HFFc6 (cell line): ENCODE data around the gene PIK3R6. TPM values are rescaled to one million over a fixed set of nuclear protein-coding genes. Genes with fewer than 3 reads are reported as not detected.

Experiments
- DNase-seq: peaks from one replicate; pipeline ENCODE4 v3.0.0-alpha.2; 2018
- H3K27ac Mint-ChIP-seq: 2 replicates; pipeline ENCODE4 v1.8.0; 2020; ENCODE audit warnings: mild to moderate bottlenecking, mixed read lengths
- H3K27me3 Mint-ChIP-seq: 2 replicates; pipeline ENCODE4 v1.8.0; 2021; ENCODE audit warnings: mild to moderate bottlenecking, moderate library complexity, mixed read lengths; ENCODE audit not compliant: insufficient read depth
- H3K36me3 Mint-ChIP-seq: 2 replicates; pipeline ENCODE4 v1.8.0; 2021; ENCODE audit warnings: low read depth, mixed read lengths
- H3K4me1 Mint-ChIP-seq: 2 replicates; pipeline ENCODE4 v1.8.0; 2020; ENCODE audit warnings: low read depth, mixed read lengths
- H3K4me3 Mint-ChIP-seq: 2 replicates; pipeline ENCODE4 v1.8.0; 2020; ENCODE audit warnings: mild to moderate bottlenecking, moderate library complexity, mixed read lengths
- H3K9me3 Mint-ChIP-seq: 2 replicates; pipeline ENCODE4 v1.8.0; 2020; ENCODE audit warnings: mild to moderate bottlenecking, mixed read lengths
- total RNA-seq, 6 experiments: library from RNA; stranded (reverse); fragmentation: NEBNext Ultra II Directional; extraction: Animal tissue kit (Norgen Biotek cat#: 25700); gene quantifications; 2 replicates in 1 of 6; 3 replicates in 5 of 6; pipeline ENCODE4 v1.2.3, GENCODE V29; 2021
- TF ChIP-seq, protein P1 (sequence below): fragments of 200-600 bp; sonication (generic); IDR thresholded peaks from 2 replicates; pipeline ENCODE4 v1.5.0; 2021; ENCODE audit warnings: antibody characterized with exemption, mild to moderate bottlenecking

The PIK3R6 gene
- total RNA-seq, 6 experiments from 2014 or later = not detected

DNA sequence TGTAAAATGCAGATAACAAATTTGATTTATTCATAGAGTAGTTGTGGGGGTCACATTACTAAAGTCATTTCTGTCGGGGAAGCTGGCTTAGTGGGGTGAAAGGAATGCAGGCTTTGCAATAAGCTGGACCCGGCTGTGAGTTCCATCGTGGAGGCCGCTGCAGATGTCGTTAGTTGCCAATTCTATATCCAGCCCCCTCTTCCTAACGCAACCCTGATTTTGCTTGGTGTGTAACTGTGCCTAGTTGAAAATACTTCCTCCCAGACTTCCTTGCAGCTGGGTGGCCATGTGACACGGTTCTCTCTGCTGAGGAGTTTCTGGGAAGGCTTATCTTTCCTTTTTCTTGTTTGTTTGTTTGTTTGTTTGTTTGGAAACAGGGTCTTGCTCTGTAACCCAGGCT, 72.8 kb downstream of the PIK3R6 start:
- Mint-ChIP-seq H3K36me3 (0 out of 2 replicates have a peak, but pooled peaks cover 5% of the 10 kb centered on the region), H3K4me1 (peaks cover 5% of the 10 kb centered on the region; the same call in 1 of the 2 replicates), H3K27me3 (peaks cover 17% of the 10 kb centered on the region), H3K27ac (no peak overlapping the region), H3K4me3 (no peak overlapping the region), H3K9me3 (peaks cover 17% of the 10 kb centered on the region)
- TF ChIP-seq, protein P1, sequence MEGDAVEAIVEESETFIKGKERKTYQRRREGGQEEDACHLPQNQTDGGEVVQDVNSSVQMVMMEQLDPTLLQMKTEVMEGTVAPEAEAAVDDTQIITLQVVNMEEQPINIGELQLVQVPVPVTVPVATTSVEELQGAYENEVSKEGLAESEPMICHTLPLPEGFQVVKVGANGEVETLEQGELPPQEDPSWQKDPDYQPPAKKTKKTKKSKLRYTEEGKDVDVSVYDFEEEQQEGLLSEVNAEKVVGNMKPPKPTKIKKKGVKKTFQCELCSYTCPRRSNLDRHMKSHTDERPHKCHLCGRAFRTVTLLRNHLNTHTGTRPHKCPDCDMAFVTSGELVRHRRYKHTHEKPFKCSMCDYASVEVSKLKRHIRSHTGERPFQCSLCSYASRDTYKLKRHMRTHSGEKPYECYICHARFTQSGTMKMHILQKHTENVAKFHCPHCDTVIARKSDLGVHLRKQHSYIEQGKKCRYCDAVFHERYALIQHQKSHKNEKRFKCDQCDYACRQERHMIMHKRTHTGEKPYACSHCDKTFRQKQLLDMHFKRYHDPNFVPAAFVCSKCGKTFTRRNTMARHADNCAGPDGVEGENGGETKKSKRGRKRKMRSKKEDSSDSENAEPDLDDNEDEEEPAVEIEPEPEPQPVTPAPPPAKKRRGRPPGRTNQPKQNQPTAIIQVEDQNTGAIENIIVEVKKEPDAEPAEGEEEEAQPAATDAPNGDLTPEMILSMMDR = no peak
- no peak for DNase-seq

DNA sequence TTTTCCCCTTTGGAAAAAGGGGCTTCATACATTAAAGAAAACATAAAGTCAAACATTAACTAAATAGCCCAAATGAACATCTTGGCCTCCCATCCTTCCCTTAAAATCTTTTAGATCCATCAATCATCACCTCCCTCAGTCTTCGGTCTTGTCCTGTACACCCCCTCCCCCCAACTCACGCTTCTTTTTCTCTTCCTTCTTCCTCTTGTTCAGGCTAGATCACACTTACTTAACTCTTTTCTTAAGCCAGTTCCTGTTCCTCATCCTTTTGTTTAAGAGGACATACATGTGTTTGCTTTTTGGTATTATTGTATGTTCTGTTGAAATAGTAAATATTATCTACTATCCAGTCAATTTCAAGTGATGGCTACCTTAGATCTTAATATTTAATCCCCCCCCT, 73.8 kb downstream of the PIK3R6 start:
- no peak overlapping the region for H3K27ac Mint-ChIP-seq
- TF ChIP-seq, protein P1 = no peak
- H3K4me1 Mint-ChIP-seq = peaks cover 5% of the 10 kb centered on the region; the same call in 1 of the 2 replicates
- peaks cover 21% of the 10 kb centered on the region for H3K27me3 Mint-ChIP-seq
- DNase-seq = no peak
- H3K4me3 Mint-ChIP-seq = no peak overlapping the region
- H3K36me3 Mint-ChIP-seq = 0 out of 2 replicates have a peak, but pooled peaks cover 5% of the 10 kb centered on the region
- H3K9me3 Mint-ChIP-seq = peaks cover 17% of the 10 kb centered on the region

DNA sequence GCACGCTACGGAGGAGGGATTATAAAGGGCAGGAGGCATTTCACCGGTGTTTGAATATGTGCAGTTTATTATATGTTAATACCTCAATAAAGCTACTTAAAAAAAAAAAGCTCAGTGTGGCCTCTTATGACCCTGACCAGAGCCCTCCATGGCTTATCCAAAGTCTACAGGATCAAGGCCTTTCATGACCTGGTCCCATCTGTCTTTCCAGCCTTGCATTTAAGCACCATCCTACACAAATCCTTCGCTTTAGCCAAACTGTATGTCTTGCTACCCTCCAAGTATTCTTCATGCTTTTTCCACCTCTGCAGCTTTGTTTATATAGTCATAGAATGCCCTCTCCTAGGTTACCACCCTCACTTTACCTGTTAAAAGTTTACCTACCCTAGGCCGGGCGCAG, 74.8 kb downstream of the PIK3R6 start:
- no peak overlapping the region for H3K4me3 Mint-ChIP-seq
- DNase-seq = no peak
- peaks cover 17% of the 10 kb centered on the region for H3K9me3 Mint-ChIP-seq
- TF ChIP-seq, protein P1 = no peak
- no peak overlapping the region for H3K27ac Mint-ChIP-seq
- H3K36me3 Mint-ChIP-seq = 0 out of 2 replicates have a peak, but pooled peaks cover 5% of the 10 kb centered on the region
- peaks cover 5% of the 10 kb centered on the region; the same call in 1 of the 2 replicates for H3K4me1 Mint-ChIP-seq
- H3K27me3 Mint-ChIP-seq = peaks cover 22% of the 10 kb centered on the region

DNA sequence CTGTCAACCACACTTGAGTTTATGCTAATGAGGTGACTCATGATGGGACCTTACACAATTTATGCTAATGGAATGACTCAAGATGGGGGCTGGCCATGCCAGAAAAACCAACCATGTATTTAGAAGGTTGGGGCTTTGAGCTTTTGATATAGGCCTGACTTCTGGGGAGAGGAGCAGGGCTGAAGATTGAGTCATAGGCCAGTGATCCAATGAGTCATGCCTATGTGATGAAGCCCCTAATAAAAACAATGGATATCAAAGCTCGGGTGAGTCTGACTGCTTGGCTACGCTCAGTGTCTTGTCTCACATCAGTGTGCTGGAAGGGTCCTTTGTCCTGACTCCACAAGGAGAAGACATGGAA, 75.6 kb downstream of the PIK3R6 start:
- 0 out of 2 replicates have a peak, but pooled peaks cover 5% of the 10 kb centered on the region for H3K36me3 Mint-ChIP-seq

DNA sequence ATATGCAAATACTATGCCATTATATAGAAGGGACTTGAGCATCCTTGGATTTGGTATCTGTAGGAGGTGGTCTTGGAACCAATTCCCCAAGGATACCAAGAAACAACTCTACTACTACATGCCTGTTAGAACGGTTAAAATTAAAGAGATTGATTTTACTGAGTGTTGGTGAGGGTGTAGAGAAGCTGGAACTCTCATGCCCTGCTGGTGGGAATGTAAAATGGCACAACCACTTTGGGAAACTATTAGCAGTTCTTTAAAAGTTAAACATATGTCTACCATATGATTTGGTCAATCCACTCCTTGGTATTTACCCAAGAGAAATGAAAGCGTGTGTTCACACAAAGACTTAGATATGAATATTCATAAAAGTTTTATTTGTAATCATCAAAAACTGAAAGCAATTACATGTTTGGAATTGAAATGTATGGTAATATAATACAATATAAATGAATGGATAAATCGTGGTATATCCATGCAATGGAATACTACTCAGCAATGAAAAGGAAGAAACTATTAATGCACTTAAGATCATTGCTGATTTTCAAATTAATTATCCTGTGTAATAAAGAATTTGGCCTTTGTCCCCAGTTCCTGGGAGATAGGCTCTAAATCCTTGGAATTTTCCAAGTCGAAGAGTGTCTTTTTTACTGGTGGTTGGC, 76.1 kb downstream of the PIK3R6 start:
- TF ChIP-seq, protein P1 = peak; percentile 53; the same call in 1 of the 2 replicates
- no peak overlapping the region for H3K27ac Mint-ChIP-seq

More for the DNA sequence above, 75.6 kb downstream of the PIK3R6 start:
- peaks cover 17% of the 10 kb centered on the region for H3K27me3 Mint-ChIP-seq
- H3K4me3 Mint-ChIP-seq = no peak overlapping the region
- DNase-seq = peak; percentile 71
- peaks cover 5% of the 10 kb centered on the region; the same call in 1 of the 2 replicates for H3K4me1 Mint-ChIP-seq
- TF ChIP-seq, protein P1 = no peak
- H3K9me3 Mint-ChIP-seq = peaks cover 17% of the 10 kb centered on the region
- no peak overlapping the region for H3K27ac Mint-ChIP-seq

More for the DNA sequence above, 76.1 kb downstream of the PIK3R6 start:
- H3K27me3 Mint-ChIP-seq = peaks cover 13% of the 10 kb centered on the region
- peaks cover 5% of the 10 kb centered on the region; the same call in 1 of the 2 replicates for H3K4me1 Mint-ChIP-seq
- H3K9me3 Mint-ChIP-seq = peaks cover 17% of the 10 kb centered on the region
- no peak for DNase-seq
- no peak overlapping the region for H3K4me3 Mint-ChIP-seq
- H3K36me3 Mint-ChIP-seq = 0 out of 2 replicates have a peak, but pooled peaks cover 5% of the 10 kb centered on the region
